IMR-90 (cell line): ENCODE data around the gene RPS13. TPM values are rescaled to one million over a fixed set of nuclear protein-coding genes. Genes with fewer than 3 reads are reported as not detected.

ENCODE experiments used
- ATAC-seq: fragments of 200-7000 bp; cut with Tn5 transposase; 2 replicates; pipeline ENCODE4 v1.9.1; 2020; ENCODE audit warnings: low read depth, mild to moderate bottlenecking, moderate library complexity
- BruUV-seq: library from RNA; stranded (reverse); fragments of 400-500 nt; replicated peaks from 2 replicates; lab custom pipeline; 2021; lab: Mats Ljungman, UMichigan
- CTCF ChIA-PET: fragments of 300-600 bp; formaldehyde crosslinking; extraction: SDS; loops from one replicate; lab custom pipeline; 2021; ENCODE audit warnings: antibody characterized with exemption; lab: Yijun Ruan, JAX
- POLR2A ChIA-PET: fragments of 300-600 bp; sonication (Branson Sonifier 250); formaldehyde crosslinking; loops from one replicate; lab custom pipeline; 2022; ENCODE audit warnings: antibody characterized with exemption; ENCODE audit not compliant: unreplicated experiment; lab: Charles Lee
- DNase-seq: peaks from one replicate; pipeline ENCODE4 v3.0.0; 2013
- H2AFZ ChIP-seq: replicated peaks from 2 replicates; pipeline ENCODE3; 2013; ENCODE audit warnings: low read length, mild to moderate bottlenecking; ENCODE audit not compliant: poor library complexity
- H2AK5ac ChIP-seq: 2 replicates; pipeline ENCODE4 v1.6.1; 2013; ENCODE audit warnings: low read depth, low read length, inconsistent platforms
- H2AK9ac ChIP-seq: replicated peaks from 2 replicates; pipeline ENCODE3; 2013; ENCODE audit warnings: mild to moderate bottlenecking, low read depth, low read length, moderate library complexity; ENCODE audit not compliant: poor library complexity
- H2BK120ac ChIP-seq: 2 replicates; pipeline ENCODE4 v1.6.1; 2013; ENCODE audit warnings: low read depth, low read length, inconsistent platforms
- H2BK15ac ChIP-seq: 3 replicates; pipeline ENCODE4 v1.6.1; 2013; ENCODE audit warnings: low read depth, low read length, inconsistent platforms
- H2BK20ac ChIP-seq: 2 replicates; pipeline ENCODE4 v1.6.1; 2013; ENCODE audit warnings: low read depth, mild to moderate bottlenecking, inconsistent platforms, low read length, moderate library complexity
- H2BK5ac ChIP-seq: 2 replicates; pipeline ENCODE4 v1.6.1; 2013; ENCODE audit warnings: mild to moderate bottlenecking, low read depth, low read length, inconsistent platforms; ENCODE audit not compliant: poor library complexity, severe bottlenecking
- H3K14ac ChIP-seq: replicated peaks from 2 replicates; pipeline ENCODE4 v1.6.1; 2013; ENCODE audit warnings: low read depth, low read length, inconsistent platforms
- H3K18ac ChIP-seq: 2 replicates; pipeline ENCODE4 v1.6.1; 2013; ENCODE audit warnings: low read depth, low read length, control low read depth
- H3K23ac ChIP-seq: 2 replicates; pipeline ENCODE4 v1.6.1; 2013; ENCODE audit warnings: low read depth, low read length, inconsistent platforms
- H3K27ac ChIP-seq: 2 replicates; pipeline ENCODE4 v1.5.1; 2013; ENCODE audit warnings: mild to moderate bottlenecking, control low read depth, low read length; ENCODE audit not compliant: insufficient read depth
- H3K27me3 ChIP-seq: 2 replicates; pipeline ENCODE4 v1.6.1; 2013; ENCODE audit warnings: low read length; ENCODE audit not compliant: control insufficient read depth, insufficient read depth
- H3K36me3 ChIP-seq: 2 replicates; pipeline ENCODE4 v1.6.1; 2013; ENCODE audit warnings: low read length, mixed read lengths; ENCODE audit not compliant: control insufficient read depth, insufficient read depth
- H3K4ac ChIP-seq: 2 replicates; pipeline ENCODE4 v1.6.1; 2013; ENCODE audit warnings: low read depth, low read length, inconsistent platforms
- H3K4me1 ChIP-seq: 2 replicates; pipeline ENCODE4 v1.6.1; 2013; ENCODE audit warnings: low read length, mixed read lengths; ENCODE audit not compliant: control insufficient read depth, insufficient read depth
- H3K4me2 ChIP-seq: 2 replicates; pipeline ENCODE4 v1.6.1; 2013; ENCODE audit warnings: low read depth, mild to moderate bottlenecking, control low read depth, low read length, moderate library complexity
- H3K4me3 ChIP-seq: 2 replicates; pipeline ENCODE4 v1.5.1; 2013; ENCODE audit warnings: low read depth, mild to moderate bottlenecking, control low read depth, low read length, moderate library complexity; ENCODE audit not compliant: insufficient read depth
- H3K56ac ChIP-seq: 2 replicates; pipeline ENCODE4 v1.6.1; 2013; ENCODE audit warnings: low read length, inconsistent platforms; ENCODE audit not compliant: insufficient read depth; ENCODE audit errors: extremely low read depth
- H3K79me1 ChIP-seq, 2 experiments: 2 replicates each; pipeline ENCODE4 v1.6.1; 2013; ENCODE audit warnings: low read length in 2 of 2, inconsistent platforms in 1 of 2, low read depth in 1 of 2
- H3K9ac ChIP-seq: 2 replicates; pipeline ENCODE4 v1.6.1; 2013; ENCODE audit warnings: low read depth, low read length, control low read depth
- H3K9me1 ChIP-seq: 2 replicates; pipeline ENCODE4 v1.6.1; 2013; ENCODE audit warnings: low read length, inconsistent platforms; ENCODE audit not compliant: insufficient read depth
- H3K9me3 ChIP-seq: 2 replicates; pipeline ENCODE4 v1.6.1; 2013; ENCODE audit warnings: low read length; ENCODE audit not compliant: control insufficient read depth, insufficient read depth
- H4K20me1 ChIP-seq: 2 replicates; pipeline ENCODE4 v1.6.1; 2013; ENCODE audit warnings: low read length, inconsistent platforms; ENCODE audit not compliant: insufficient read depth
- H4K5ac ChIP-seq: 2 replicates; pipeline ENCODE4 v1.6.1; 2013; ENCODE audit warnings: mild to moderate bottlenecking, low read depth, low read length, control low read depth
- H4K8ac ChIP-seq, 2 experiments: 2 replicates each; pipeline ENCODE4 v1.6.1; 2013; ENCODE audit warnings: low read depth in 2 of 2, low read length in 2 of 2, control low read depth in 1 of 2, inconsistent platforms in 1 of 2
- H4K91ac ChIP-seq: 2 replicates; pipeline ENCODE4 v1.6.1; 2013; ENCODE audit warnings: low read depth, low read length, inconsistent platforms; ENCODE audit not compliant: insufficient read depth
- BHLHE40 ChIP-seq: fragments of 150-350 bp; IDR thresholded peaks from 2 replicates; pipeline ENCODE4 v1.6.1; 2016; ENCODE audit warnings: mild to moderate bottlenecking, low read depth, low read length
- CHD1 ChIP-seq: IDR thresholded peaks from 2 replicates; pipeline ENCODE4 v1.6.1; 2012; ENCODE audit warnings: low read depth, low read length, improper control_type of control experiment
- ELK1 ChIP-seq: fragments of 150-350 bp; IDR thresholded peaks from 2 replicates; pipeline ENCODE4 v1.6.1; 2016; ENCODE audit warnings: low read depth, mild to moderate bottlenecking, low read length, moderate library complexity, borderline replicate concordance
- MAFK ChIP-seq: IDR thresholded peaks from 2 replicates; pipeline ENCODE4 v1.6.1; 2012; ENCODE audit warnings: low read depth, low read length, improper control_type of control experiment
- MAZ ChIP-seq: IDR thresholded peaks from 2 replicates; pipeline ENCODE4 v1.6.1; 2012; ENCODE audit warnings: low read depth, mild to moderate bottlenecking, low read length, improper control_type of control experiment, moderate library complexity, borderline replicate concordance
- NFE2L2 ChIP-seq: fragments of 150-350 bp; IDR thresholded peaks from 2 replicates; pipeline ENCODE4 v1.6.1; 2016; ENCODE audit warnings: low read depth, mild to moderate bottlenecking, low read length
- POLR2A ChIP-seq: IDR thresholded peaks from 2 replicates; pipeline ENCODE4 v1.6.1; 2012; ENCODE audit warnings: mild to moderate bottlenecking, low read depth, low read length
- RAD21 ChIP-seq: IDR thresholded peaks from 2 replicates; pipeline ENCODE4 v1.6.1; 2012; ENCODE audit warnings: low read length, improper control_type of control experiment
- RCOR1 ChIP-seq: IDR thresholded peaks from 2 replicates; pipeline ENCODE4 v1.6.1; 2012; ENCODE audit warnings: mild to moderate bottlenecking, low read length, improper control_type of control experiment; ENCODE audit not compliant: insufficient replicate concordance
- RFX5 ChIP-seq: IDR thresholded peaks from 2 replicates; pipeline ENCODE4 v1.8.0; 2012; ENCODE audit warnings: low read depth, mild to moderate bottlenecking, low read length, moderate library complexity
- SMC3 ChIP-seq: fragments of 150-350 bp; IDR thresholded peaks from 2 replicates; pipeline ENCODE4 v1.6.1; 2016; ENCODE audit warnings: low read depth, mild to moderate bottlenecking, antibody characterized with exemption, low read length, moderate library complexity
- USF2 ChIP-seq: fragments of 150-350 bp; IDR thresholded peaks from 2 replicates; pipeline ENCODE4 v1.6.1; 2017; ENCODE audit warnings: mild to moderate bottlenecking, antibody characterized with exemption, low read length, low read depth
- WGBS, 2 experiments: methylation state at CpG; one replicate each; pipeline versions ENCODE4 v1.1.5 to v1.1.7; 2013; ENCODE audit warnings: missing lambda C conversion rate in 2 of 2; ENCODE audit not compliant: insufficient read length in 1 of 2; ENCODE audit errors: extremely low coverage in 2 of 2; 5-methylcytosine and 5-hydroxymethylcytosine counted together
- dilution Hi-C: fragments of 300-500 bp; cut with HindIII; formaldehyde crosslinking; loops from one replicate; pipeline ENCODE4 v1.14.3; 2018; ENCODE audit warnings: low sequenced_read_pairs; ENCODE audit not compliant: unreplicated experiment
- in situ Hi-C: fragments of 300-500 bp; cut with MboI; formaldehyde crosslinking; loops from 3 replicates; pipeline ENCODE4 v1.14.3; 2019; ENCODE audit warnings: low sequenced_read_pairs, inconsistent platforms, mixed read lengths
- intact Hi-C: fragments of 100-400 bp; cut with micrococcal nuclease; formaldehyde crosslinking; loops from 2 replicates; pipeline ENCODE4 v1.10.0; 2022
- polyA plus RNA-seq, 3 experiments: library from polyadenylated mRNA; depleted of rRNA; stranded (reverse); fragments of >200 nt; gene quantifications; 2 replicates each; pipeline ENCODE4 v1.2.3, GENCODE V29; 2012; ENCODE audit warnings: low replicate concordance in 1 of 3
- total RNA-seq: library from RNA; depleted of rRNA; stranded (reverse); fragments of >200 nt; gene quantifications from 2 replicates; pipeline ENCODE4 v1.2.3, GENCODE V29; 2012
- TF ChIP-seq, protein P1 (sequence below): conservative IDR thresholded peaks from 2 replicates; pipeline ENCODE4 v1.5.1; 2012; ENCODE audit warnings: mild to moderate bottlenecking, low read depth, low read length, improper control_type of control experiment

The RPS13 gene
- total and polyA plus RNA-seq, 2 of the 4 experiments (the other 2 are of a cell fraction): 548 to 701 TPM

DNA sequence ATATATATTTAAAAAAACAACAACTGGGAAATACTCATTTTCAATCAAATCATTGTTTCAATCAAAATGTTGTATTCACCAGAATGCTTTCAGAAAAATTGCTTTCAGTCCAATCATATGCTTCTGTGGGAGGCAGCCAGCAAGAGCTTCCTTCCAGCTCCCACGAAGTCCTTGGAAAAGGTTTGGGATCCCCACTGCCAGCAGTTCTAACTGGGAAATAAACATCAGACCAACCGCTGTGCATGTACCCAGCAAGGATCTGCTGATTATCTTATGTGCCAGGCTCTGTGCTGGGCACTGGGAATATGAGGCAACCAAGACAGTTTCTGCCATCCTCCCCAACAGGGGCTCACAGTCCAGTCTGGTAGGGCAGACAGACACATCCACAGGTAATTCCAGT is 10.8 kb downstream of the RPS13 start:
- in situ Hi-C loops (loop anchor here (10.0 kb wide), 2 partner anchors 122 to 282 kb away; no protein-coding TSS in a partner anchor), intact Hi-C loops (loop anchor here (10.0 kb wide), 1 partner anchor 52 kb away; the partner anchor contains the start of gene PLEKHA7), dilution Hi-C loops (no loop called here)
- DNase-seq (no peak), ATAC-seq (no peak)
- H2AFZ ChIP-seq: no peak overlapping the region
- H4K91ac ChIP-seq: no peak overlapping the region
- H2AK9ac ChIP-seq: no peak overlapping the region
- H3K56ac ChIP-seq: no peak overlapping the region
- H3K4ac ChIP-seq: no peak overlapping the region
- H2BK15ac ChIP-seq: no peak overlapping the region
- H4K20me1 ChIP-seq: no peaks in the 10 kb centered on the region
- H3K4me1 ChIP-seq: no peaks in the 10 kb centered on the region
- no peak overlapping the region for H3K18ac ChIP-seq
- no peak overlapping the region for H2BK20ac ChIP-seq
- H2BK5ac ChIP-seq: no peak overlapping the region
- no peak overlapping the region for H4K8ac ChIP-seq
- no peak overlapping the region for H4K5ac ChIP-seq
- H3K79me1 ChIP-seq: no peaks in the 10 kb centered on the region
- H3K27ac ChIP-seq: no peak overlapping the region
- no peak overlapping the region for H2BK120ac ChIP-seq
- POLR2A ChIA-PET: no interaction called here
- H3K4me2 ChIP-seq: no peak overlapping the region
- TF ChIP-seq BHLHE40: no peak
- TF ChIP-seq MAFK: no peak
- TF ChIP-seq USF2: no peak
- TF ChIP-seq, protein P1, sequence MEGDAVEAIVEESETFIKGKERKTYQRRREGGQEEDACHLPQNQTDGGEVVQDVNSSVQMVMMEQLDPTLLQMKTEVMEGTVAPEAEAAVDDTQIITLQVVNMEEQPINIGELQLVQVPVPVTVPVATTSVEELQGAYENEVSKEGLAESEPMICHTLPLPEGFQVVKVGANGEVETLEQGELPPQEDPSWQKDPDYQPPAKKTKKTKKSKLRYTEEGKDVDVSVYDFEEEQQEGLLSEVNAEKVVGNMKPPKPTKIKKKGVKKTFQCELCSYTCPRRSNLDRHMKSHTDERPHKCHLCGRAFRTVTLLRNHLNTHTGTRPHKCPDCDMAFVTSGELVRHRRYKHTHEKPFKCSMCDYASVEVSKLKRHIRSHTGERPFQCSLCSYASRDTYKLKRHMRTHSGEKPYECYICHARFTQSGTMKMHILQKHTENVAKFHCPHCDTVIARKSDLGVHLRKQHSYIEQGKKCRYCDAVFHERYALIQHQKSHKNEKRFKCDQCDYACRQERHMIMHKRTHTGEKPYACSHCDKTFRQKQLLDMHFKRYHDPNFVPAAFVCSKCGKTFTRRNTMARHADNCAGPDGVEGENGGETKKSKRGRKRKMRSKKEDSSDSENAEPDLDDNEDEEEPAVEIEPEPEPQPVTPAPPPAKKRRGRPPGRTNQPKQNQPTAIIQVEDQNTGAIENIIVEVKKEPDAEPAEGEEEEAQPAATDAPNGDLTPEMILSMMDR: no peak
- TF ChIP-seq ELK1: no peak
- TF ChIP-seq RCOR1: no peak
- no peak for TF ChIP-seq RFX5
- no peak for TF ChIP-seq SMC3
- no peak for TF ChIP-seq RAD21
- no peak for TF ChIP-seq NFE2L2
- no peak for TF ChIP-seq MAZ
- no peak for TF ChIP-seq CHD1
- no peak for TF ChIP-seq POLR2A
- H3K23ac ChIP-seq: no peak overlapping the region
- CTCF ChIA-PET: no interaction called here
- H3K27me3 ChIP-seq: no peaks in the 10 kb centered on the region
- BruUV-seq: no TSS peak
- H3K9me1 ChIP-seq: no peaks in the 10 kb centered on the region
- H3K36me3 ChIP-seq: no peaks in the 10 kb centered on the region
- WGBS, 2 experiments: 100% methylated on average over 1 of the region's 2 CpGs; no CpG with 5 or more reads in 1 of the 2 experiments
- H3K4me3 ChIP-seq: no peak overlapping the region
- H2AK5ac ChIP-seq: no peak overlapping the region
- H3K9me3 ChIP-seq: no peaks in the 10 kb centered on the region
- H3K14ac ChIP-seq: no peak overlapping the region
- H3K9ac ChIP-seq: no peak overlapping the region
